HG03521 (cell line): Measurements from ENCODE around the gene PKIG.
"Not testable (repeated sequence)": the region's sequence is repeated elsewhere in the genome, so short reads cannot be mapped to it uniquely, and the experiment has no call there.

Experiments used
- ATAC-seq: cut with Tn5 transposase; IDR thresholded peaks from one replicate; pipeline ENCODE4 v1.9.1; 2021; ENCODE audit warnings: mild to moderate bottlenecking, moderate library complexity; ENCODE audit not compliant: unreplicated experiment

The PKIG gene

GRCh38 chr20:44582311-44583025 is at the start of gene PKIG:
PKIG (plus strand) TSS chr20:44582579; CDS start chr20:44614557, 31,978 bp downstream.
- no peak for ATAC-seq

GRCh38 chr20:44532981-44533331 is 49.4 kb upstream of the PKIG start:
- ATAC-seq: no peak

GRCh38 chr20:44533928-44534327 is 48.5 kb upstream of the PKIG start:
- no peak for ATAC-seq

GRCh38 chr20:44536175-44536574 is 46.2 kb upstream of the PKIG start:
- no peak for ATAC-seq

GRCh38 chr20:44537993-44538392 is 44.4 kb upstream of the PKIG start:
- ATAC-seq: no peak

- ATAC-seq: no peak
These were observed 41.5 kb upstream of the PKIG start for GRCh38 chr20:44540834-44541233.

GRCh38 chr20:44541992-44542391 is 40.4 kb upstream of the PKIG start:
- ATAC-seq: no peak

GRCh38 chr20:44542890-44543289 is 39.5 kb upstream of the PKIG start:
- no peak for ATAC-seq

GRCh38 chr20:44543358-44543757 is 39.0 kb upstream of the PKIG start:
- no peak for ATAC-seq

- ATAC-seq: no peak
These were observed 38.1 kb upstream of the PKIG start for GRCh38 chr20:44544263-44544662.

GRCh38 chr20:44547419-44547818 is 35.0 kb upstream of the PKIG start:
- ATAC-seq: no peak

- ATAC-seq: no peak
These were observed 33.3 kb upstream of the PKIG start for GRCh38 chr20:44549123-44549522.

- ATAC-seq: no peak
These were observed 30.3 kb upstream of the PKIG start for GRCh38 chr20:44552050-44552449.

GRCh38 chr20:44552568-44552949 is 29.8 kb upstream of the PKIG start:
- no peak for ATAC-seq

- ATAC-seq: no peak
These were observed 29.1 kb upstream of the PKIG start for GRCh38 chr20:44552950-44553908.

- no peak for ATAC-seq
These were observed 23.1 kb upstream of the PKIG start for GRCh38 chr20:44559302-44559701.

- no peak for ATAC-seq
These were observed 22.1 kb upstream of the PKIG start for GRCh38 chr20:44560229-44560628.

- ATAC-seq: not testable (repeated sequence)
These were observed 21.6 kb upstream of the PKIG start for GRCh38 chr20:44560818-44561217.

- ATAC-seq: no peak
These were observed 20.5 kb upstream of the PKIG start for GRCh38 chr20:44561876-44562275.

GRCh38 chr20:44566018-44566417 is 16.4 kb upstream of the PKIG start:
- ATAC-seq: no peak

GRCh38 chr20:44566811-44567210 is 15.6 kb upstream of the PKIG start:
- no peak for ATAC-seq

- no peak for ATAC-seq
These were observed 12.0 kb upstream of the PKIG start for GRCh38 chr20:44570367-44570766.
